Loucy (cell line): Measurements from ENCODE around the gene FAM124A.

Experiments used
- CTCF ChIP-seq: fragments of 200-600 bp; sonication (generic); conservative IDR thresholded peaks from 2 replicates; pipeline ENCODE4 v1.5.1; 2014; ENCODE audit warnings: mild to moderate bottlenecking, antibody characterized with exemption, low read length
- EZH2phosphoT487 ChIP-seq: fragments of 200-600 bp; IDR thresholded peaks from 2 replicates; pipeline ENCODE4 v1.6.1; 2018; ENCODE audit warnings: antibody characterized with exemption, mild to moderate bottlenecking, moderate library complexity, borderline replicate concordance

GRCh38 chr13:51175639-51176038 is 46.6 kb upstream of the FAM124A start:
- TF ChIP-seq CTCF (no peak), EZH2phosphoT487 (no peak)
